GM10248 (cell line): Measurements from ENCODE around the gene ADGRL1.

ENCODE experiments used
- CTCF ChIA-PET: fragments of 300-600 bp; sonication (Branson Sonifier 250); formaldehyde crosslinking; extraction: SDS; loops from one replicate; lab custom pipeline; 2021; ENCODE audit warnings: antibody characterized with exemption; lab: Yijun Ruan, JAX
- POLR2A ChIA-PET: fragments of 350-650 bp; sonication (Branson Sonifier 250); formaldehyde crosslinking; extraction: SDS; loops from one replicate; lab custom pipeline; 2020; ENCODE audit warnings: antibody characterized with exemption; lab: Yijun Ruan, JAX
- DNase-seq: peaks from one replicate; pipeline ENCODE4 v3.0.0; 2012; ENCODE audit errors: extremely low spot score
- CTCF ChIP-seq: IDR thresholded peaks from 2 replicates; pipeline ENCODE4 v1.5.1; 2012; ENCODE audit warnings: mild to moderate bottlenecking, low read depth; ENCODE audit errors: extremely low read depth, missing control alignments, control extremely low read depth

The ADGRL1 gene

GRCh38 chr19:14110650-14111049 is 95.3 kb downstream of the ADGRL1 start:
- ChIA-PET CTCF (interaction anchor here (0.8 to 1.9 kb wide), 4 partner anchors 26 to 200 kb away, joined by 3 to 5 read pairs (median 3); partner anchors contain the start of genes ASF1B and MISP3), POLR2A (no interaction called here)
- no peak for TF ChIP-seq CTCF
- DNase-seq = no peak

GRCh38 chr19:14107581-14108461 is 98.1 kb downstream of the ADGRL1 start:
- no peak for DNase-seq
- POLR2A ChIA-PET = no interaction called here
- CTCF ChIA-PET = interaction anchor here (0.6 to 10.0 kb wide), 5 partner anchors 7 to 262 kb away, joined by 3 to 48 read pairs (median 3); partner anchors contain the start of gene ASF1B
- no peak for TF ChIP-seq CTCF

DNA sequence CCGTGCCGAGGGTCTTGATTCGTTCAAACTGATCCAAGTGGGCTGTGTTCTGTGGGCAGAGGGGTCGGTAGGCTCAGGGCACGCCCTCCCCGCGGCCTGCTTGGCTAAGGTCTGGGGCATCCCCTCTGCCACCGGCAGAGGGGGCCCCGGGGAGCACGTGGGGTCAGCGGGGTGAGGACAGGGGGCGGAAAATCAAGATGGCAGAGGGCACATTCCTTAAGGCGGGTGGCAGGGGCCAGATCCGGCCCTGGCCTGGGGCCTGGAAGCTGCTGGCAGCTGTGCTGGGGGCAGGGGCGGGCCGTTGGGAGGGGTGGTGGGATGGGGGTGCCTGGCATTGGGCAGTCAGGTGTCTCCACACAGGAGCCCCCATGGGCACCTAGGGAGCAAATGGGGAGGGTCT is 99.1 kb downstream of the ADGRL1 start:
- no peak for DNase-seq
- POLR2A ChIA-PET = no interaction called here
- CTCF ChIA-PET = interaction anchor here (1.7 to 10.0 kb wide), 2 partner anchors 8 to 30 kb away, joined by 6 to 48 read pairs; partner anchors contain the start of gene ASF1B
- no peak for TF ChIP-seq CTCF

GRCh38 chr19:14105680-14106079 is 100.3 kb downstream of the ADGRL1 start:
- POLR2A ChIA-PET = interaction anchor here (1.0 kb wide), 1 partner anchor 14 kb away, joined by 3 read pairs; no protein-coding TSS in a partner anchor
- DNase-seq = no peak
- CTCF ChIA-PET = interaction anchor here (10.0 kb wide), 1 partner anchor 9 kb away, joined by 48 read pairs; a partner anchor contains a TSS
- TF ChIP-seq CTCF = no peak

DNA sequence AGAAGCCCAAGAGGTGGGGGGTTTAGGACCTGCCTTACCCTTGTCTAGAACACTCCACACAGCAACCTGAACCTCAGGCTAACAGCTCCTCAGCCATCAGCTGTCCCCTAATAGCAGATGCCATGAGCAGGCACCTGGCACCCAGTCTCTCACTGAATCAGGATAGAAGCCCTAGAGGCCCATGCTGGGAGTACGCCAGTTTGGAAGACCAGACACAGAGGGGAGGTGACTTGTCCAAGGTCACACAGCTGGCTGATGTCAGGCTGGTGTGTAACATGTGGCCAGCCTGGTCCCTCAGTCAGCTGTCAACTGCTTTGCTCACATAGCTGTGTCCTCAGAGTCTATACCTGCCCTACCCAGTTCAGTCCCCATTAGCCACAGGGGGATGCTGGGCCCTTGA is 102.7 kb downstream of the ADGRL1 start:
- ChIA-PET POLR2A (no interaction called here), CTCF (interaction anchor here (0.9 to 10.0 kb wide), 5 partner anchors 9 to 33 kb away, joined by 3 to 48 read pairs (median 5); partner anchors contain the start of genes ASF1B, MISP3 and PRKACA)
- no peak for DNase-seq
- TF ChIP-seq CTCF = no peak

DNA sequence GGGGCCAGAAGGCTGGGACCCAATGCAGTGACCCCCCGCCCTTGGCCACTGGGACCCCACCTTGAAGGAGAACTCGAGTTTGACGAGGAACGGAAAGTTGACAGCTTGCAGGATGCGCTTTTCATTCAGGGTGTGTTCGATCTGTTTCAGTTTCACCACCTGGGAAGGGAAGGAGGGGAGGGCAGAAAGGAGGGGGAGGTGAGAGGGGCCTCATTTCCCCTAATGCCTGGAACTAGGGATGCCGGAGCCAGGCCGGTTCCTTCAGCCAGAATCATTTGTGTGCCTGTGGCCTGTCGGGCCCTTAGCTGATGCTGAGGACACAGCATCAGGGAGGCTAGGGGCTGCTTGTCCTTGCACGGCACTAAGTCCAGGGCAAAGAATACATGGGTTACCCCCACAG is 103.2 kb downstream of the ADGRL1 start:
- no peak for DNase-seq
- no peak for TF ChIP-seq CTCF
- ChIA-PET CTCF (interaction anchor here (0.9 to 10.0 kb wide), 5 partner anchors 8 to 34 kb away, joined by 3 to 48 read pairs (median 5); partner anchors contain the start of genes ASF1B, MISP3 and PRKACA), POLR2A (no interaction called here)
